GM12874 (cell line): Measurements from ENCODE around the gene GSAP.

Experiments
- TF ChIP-seq, protein P1 (sequence below): IDR thresholded peaks from 2 replicates; pipeline ENCODE4 v1.5.1; 2011; ENCODE audit warnings: low read depth, mild to moderate bottlenecking, control low read depth, low read length, moderate library complexity; ENCODE audit not compliant: insufficient read depth

GSAP gene

DNA sequence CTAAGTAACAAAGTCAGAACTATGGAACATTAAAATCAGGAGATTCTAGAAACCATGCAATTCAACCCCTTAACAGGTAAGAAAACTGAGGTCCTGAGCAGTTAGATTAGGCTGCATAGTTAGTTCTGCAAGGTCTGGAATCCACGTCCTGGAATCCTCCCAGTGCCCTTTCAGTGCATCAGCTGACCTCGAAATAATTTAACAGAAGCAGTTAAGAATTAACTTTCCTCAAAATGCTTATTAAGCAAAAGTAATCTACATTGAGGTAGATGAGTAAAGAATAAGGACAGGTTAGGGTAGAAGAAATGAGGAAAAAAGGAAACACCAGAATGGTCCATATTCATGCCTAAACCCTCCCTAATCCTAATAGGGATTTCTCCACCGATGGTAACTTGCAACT lies 37.6 kb downstream of the GSAP start:
- TF ChIP-seq, protein P1, sequence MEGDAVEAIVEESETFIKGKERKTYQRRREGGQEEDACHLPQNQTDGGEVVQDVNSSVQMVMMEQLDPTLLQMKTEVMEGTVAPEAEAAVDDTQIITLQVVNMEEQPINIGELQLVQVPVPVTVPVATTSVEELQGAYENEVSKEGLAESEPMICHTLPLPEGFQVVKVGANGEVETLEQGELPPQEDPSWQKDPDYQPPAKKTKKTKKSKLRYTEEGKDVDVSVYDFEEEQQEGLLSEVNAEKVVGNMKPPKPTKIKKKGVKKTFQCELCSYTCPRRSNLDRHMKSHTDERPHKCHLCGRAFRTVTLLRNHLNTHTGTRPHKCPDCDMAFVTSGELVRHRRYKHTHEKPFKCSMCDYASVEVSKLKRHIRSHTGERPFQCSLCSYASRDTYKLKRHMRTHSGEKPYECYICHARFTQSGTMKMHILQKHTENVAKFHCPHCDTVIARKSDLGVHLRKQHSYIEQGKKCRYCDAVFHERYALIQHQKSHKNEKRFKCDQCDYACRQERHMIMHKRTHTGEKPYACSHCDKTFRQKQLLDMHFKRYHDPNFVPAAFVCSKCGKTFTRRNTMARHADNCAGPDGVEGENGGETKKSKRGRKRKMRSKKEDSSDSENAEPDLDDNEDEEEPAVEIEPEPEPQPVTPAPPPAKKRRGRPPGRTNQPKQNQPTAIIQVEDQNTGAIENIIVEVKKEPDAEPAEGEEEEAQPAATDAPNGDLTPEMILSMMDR: no peak

DNA sequence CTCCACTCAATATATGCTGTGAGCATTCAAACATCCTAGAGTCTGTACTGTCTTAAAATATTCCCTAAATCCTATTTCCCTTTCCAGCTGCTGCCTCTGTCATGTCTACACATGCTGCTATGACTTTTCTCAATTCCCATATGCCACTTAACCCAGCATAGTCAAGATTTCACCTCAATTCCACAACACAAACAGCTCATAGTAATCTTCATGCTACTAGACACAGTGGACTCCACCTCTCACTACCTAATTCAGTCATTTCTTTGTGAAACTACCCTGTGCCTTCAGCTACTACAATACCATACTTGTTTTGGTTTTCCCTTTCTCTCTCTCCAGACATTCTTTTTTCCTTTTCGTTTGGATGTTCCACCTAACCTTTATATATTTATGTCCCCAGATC lies 45.5 kb downstream of the GSAP start:
- TF ChIP-seq, protein P1: no peak

DNA sequence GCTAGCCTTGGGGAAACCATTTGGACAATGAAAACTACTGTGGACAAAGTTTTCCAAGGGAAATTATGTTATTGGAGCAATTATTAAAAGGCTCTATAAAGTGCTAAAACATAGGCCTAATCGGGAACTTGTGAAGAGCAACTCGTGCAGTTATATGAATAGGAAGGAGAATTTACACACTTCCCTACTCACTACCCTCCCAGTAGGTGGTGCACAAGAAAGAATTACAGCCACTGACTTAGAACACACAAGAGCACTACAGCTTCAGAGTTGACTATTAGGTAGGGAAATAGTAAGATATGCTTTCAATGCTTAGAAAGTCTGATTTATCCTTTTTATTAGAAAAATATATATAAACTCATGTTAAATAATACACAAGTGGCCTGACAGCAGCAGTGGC lies 47.2 kb downstream of the GSAP start:
- TF ChIP-seq, protein P1: no peak

DNA sequence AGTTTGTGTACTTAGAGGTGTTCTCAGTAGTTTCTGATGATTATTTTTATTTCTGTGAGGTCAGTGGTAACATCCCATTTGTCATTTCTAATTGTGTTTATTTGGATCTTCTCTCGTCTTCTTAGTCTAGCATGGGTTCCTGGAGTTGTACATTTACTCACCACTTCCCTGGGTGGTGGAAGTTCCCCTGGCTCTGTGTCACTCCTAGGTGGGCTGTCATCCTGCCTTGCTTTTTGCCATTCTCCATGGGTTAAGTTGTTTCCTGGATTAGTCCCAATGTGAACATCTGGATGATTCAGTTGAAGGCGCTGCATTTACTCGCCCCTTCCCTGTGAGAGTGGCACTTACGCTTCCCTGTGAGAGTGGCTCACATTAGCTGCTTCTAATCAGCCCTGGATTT lies 48.2 kb downstream of the GSAP start:
- TF ChIP-seq, protein P1: no peak

DNA sequence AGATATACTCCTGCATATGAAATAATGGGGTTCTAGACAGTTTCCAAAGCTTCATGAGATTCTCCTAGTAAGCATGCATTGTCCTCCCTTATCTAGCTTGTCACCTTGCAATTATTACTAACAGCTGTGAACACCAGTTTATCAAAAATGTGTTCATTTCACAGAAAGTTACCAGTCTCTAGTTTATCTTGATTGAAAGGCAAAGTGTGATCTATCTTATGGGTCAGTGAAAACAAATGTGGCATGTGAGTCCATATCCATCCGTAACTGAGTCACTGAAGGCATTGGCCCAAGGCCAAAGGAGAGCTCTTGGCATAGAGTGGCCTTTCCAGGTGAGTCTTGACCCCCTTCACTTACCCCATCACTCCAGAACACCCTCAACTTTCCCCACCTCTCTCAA lies 53.2 kb downstream of the GSAP start:
- TF ChIP-seq, protein P1: no peak

DNA sequence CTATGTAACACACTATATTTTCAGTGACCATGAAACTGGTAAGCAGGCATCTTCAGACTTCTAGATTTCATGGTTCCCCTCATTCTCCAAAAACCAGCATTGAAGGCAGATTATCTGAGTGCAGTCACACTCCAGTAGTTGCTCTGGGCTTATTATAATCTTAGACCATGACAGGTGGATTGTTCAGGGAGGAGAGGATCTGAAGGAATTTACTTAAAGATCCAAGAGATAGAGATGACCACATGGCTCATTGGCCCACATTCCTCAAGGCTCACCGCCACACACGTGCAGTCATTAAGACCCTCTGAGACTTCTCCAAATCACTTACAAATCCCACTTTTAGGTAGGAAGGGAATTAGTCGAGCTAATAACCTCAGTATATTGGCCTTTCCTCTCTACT lies 55.2 kb downstream of the GSAP start:
- TF ChIP-seq, protein P1: no peak

DNA sequence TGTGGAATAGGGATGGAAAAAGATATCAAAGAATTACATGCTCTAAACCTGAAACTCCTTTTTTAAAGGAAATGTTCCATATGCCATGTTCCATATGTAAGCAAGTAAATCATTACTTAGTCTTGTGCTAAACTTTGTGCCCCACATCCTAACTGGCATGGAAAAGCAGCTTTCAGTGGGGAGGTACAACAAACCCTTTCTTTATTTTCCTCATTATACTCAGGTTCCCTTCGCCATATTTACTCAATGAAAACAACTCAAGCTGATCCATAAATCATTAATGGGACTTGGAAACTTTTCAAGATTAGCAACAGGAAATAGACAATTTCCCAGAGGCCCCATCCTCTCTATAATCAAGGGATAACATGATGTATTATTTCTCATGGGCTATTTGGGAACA lies 56.0 kb downstream of the GSAP start:
- TF ChIP-seq, protein P1: no peak

DNA sequence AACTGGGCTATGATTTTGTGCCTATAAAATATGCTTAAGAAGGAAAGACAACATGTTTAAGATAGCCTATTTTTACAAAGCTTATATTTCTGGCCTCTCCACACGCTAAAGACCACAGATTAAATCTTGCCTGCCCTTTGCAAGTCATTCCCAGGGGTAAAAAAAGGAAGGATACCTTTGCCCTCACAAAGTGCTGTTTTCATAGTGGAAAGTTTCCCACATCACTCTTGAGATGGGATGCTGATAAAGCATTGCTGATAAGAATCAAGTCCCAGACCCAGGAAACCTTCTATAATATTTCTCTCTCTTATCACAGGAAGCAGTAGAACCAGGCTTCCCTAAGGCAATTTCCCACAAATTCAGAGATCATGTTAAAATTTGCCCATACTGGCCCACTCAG lies 56.5 kb downstream of the GSAP start:
- TF ChIP-seq, protein P1: no peak
